GM18858 (cell line): ENCODE results near the gene ZIM2.

ENCODE experiments used
- ATAC-seq: cut with Tn5 transposase; IDR thresholded peaks from one replicate; pipeline ENCODE4 v1.9.1; 2021; ENCODE audit not compliant: unreplicated experiment

ZIM2 gene

DNA sequence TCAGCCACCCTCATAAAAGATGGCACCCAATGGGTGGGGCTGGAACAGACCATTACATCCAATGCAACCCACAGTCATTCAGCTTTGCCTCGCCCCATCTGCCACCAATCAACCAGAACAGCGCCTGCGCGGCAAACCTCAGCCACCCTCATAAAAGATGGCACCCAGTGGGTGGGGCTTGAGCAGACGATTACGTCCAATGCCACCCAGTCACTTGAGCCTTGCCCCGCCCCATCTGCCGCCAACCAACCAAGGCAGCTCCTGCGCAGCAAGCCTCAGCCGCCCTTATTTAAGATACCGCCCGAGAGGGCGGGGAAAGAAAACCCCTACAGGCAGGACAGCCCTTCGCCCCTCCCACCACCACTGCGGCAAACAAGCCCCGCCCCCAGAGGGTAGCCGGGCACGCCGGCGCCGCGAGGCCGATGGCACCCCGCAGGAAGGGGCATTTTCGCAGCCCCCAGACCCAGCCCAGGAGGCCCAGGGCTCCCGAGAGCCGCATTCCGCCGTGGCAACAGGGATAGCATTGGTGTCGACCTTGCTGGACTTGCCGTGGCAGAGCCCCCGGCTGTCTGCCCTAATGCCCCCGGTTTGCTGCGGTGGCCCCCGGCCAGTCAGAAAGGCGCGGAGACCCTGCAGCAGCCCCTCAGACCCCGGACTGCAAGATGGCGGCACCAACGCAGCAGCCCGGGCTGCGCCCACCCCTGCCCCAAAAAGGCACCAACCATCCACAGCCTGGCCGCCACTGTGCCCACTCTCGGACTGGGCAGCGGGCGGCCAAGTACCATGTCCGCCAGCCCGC is 675 bp downstream of the ZIM2 start:
- no peak for ATAC-seq

DNA sequence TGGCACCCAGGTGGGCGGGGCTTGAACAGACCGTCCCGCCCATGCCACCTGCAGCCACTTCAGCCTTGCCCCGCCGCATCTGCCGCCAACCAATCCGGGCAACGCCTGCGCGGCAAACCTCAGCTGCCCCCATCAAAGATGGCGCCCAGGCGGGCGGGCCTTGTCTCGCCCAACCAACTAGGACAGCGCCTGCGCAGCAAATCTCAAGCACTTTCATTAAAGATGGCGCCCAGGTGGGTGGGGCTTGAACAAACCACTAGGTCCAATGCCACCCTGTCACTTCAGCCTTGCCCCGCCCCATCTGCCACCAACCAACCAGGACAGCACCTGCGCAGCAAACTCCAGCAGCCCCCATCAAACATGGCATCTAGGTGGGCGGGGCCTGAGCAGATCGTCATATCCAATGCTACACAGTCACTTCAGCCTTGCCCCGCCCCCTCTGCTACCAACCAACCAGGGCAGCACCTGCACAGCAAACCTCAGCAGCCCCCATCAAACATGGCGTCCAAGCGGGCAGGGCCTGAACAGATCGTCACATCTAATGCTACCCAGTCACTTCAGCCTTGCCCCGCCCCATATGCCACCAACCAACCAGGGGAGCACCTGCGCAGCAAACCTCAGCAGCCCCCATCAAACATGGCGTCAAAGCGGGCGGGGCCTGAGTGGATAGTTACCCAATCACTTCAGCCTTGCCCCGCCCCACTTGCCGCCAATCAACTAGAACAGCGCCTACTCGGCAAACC is 1.4 kb downstream of the ZIM2 start:
- ATAC-seq = no peak

DNA sequence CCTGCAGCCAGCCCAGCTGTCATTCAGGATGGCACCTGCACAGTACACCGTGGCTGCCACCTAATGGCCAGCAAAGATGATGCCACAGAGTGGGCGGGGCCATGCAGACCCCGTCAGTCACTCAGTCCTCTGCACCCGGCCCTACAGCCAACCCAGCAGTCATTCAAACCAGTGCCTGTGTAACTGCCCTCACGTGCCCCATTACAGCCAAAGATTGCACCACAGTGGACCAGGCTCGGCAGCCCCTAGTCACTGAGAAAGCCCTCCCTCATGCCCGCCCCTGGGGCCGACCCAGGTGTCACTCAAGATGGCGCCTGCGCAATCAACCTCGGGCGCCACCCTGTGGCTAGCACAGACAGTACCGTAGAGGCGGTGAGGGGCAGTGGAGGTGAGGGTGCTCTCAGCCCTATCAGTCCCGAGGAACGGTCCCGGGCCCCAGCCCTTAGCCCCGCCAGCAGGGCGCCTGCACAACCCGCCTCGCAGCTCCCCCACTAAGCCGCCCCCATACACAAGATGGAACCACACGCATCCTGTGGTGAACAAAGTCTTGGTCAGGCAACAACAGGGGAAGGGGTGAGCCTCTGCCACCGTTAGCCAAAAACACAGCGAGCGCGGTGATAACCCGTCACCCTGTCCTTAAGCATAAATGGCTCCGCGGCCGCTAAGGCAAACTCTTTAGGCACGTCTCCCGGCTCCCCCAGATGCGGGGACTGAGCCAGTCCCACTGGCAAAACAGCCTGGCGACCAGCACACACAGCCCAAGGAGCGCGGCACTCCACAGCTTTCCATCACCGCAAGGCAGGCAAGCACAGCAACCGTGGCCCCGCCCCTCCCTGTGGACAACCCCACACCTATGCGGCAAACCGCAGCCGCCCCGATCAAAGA is 2.3 kb downstream of the ZIM2 start:
- ATAC-seq = no peak

DNA sequence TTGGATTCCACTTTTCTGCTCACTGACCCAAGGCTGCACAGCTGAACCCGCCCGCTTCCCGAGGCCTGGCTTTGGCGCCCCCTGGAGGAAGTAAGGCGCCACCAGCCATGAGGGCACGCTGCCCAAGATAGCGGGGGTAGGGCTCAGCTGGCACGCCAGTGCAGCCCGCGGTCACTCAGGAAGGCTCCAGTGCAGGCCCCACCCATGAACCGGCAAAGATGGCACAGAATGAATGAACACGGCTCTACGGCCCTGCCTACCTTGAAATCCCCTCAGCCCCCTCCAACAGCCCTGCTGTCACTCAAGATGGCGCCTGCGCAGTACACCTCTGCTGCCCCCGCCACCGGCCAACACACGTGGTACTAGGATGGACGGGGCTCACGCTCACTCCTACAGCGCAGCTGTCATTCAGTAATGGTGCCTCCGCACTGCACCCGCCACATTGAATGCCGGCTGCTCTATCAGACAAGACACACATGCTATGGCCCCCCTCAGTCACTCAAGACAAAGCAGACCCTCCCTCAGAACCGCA is 3.0 kb downstream of the ZIM2 start:
- no peak for ATAC-seq

DNA sequence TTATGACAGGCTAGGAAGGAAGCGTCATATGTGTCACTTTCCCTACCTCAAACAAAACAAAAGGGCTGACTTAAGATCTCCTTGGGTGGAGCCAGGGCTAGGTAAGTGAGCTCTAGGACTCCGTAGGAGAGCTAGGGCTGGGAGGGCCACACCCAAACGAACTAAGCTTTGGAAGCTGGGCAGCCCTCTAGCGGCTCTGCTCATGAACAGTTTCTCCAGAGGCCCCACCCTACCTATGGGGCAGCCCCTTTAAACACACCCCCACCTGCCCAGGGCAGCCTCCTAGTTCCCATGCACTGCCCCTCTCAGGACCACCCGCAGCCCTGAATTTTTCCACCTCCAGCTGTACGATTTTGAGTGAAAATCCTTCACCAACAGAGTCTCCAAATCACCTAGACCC is 3.5 kb downstream of the ZIM2 start:
- no peak for ATAC-seq

DNA sequence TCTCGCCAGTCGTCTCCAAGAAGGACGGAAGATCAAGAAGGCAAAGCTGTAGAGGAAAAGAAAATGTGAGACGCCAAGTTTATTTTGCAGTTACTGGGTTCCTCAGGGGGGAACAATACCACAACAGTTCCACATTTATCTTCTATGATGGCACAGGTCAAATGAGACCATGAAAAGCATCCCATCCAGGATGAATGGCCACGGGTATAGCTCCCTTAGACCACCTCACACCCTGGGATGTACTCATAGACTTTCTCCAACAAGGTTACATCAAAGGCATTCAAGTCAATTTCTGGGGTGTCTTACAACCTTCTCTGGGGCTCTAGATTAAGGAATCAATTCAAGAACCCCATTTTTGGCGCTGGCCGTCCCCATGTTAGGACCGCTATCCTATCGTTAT is 4.5 kb downstream of the ZIM2 start:
- no peak for ATAC-seq

DNA sequence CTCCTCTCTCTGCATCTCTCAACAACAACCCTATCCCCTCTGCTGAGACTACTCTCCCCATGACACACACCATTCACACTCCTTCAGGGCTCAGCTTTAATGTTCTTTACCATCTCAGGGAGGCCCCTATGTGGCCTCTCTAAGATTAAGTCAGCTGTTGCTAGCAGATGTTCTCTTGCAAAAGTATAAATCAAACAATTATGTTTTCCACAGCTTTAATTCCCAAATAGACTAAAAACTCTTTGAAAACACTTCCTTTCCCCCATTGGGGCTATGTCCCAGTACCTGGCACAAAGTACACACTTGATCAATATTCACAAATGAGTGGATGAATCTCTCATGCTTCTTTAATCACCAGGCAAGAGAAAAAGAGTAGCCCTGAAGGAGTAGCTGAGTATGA is 5.1 kb downstream of the ZIM2 start:
- ATAC-seq = no peak

DNA sequence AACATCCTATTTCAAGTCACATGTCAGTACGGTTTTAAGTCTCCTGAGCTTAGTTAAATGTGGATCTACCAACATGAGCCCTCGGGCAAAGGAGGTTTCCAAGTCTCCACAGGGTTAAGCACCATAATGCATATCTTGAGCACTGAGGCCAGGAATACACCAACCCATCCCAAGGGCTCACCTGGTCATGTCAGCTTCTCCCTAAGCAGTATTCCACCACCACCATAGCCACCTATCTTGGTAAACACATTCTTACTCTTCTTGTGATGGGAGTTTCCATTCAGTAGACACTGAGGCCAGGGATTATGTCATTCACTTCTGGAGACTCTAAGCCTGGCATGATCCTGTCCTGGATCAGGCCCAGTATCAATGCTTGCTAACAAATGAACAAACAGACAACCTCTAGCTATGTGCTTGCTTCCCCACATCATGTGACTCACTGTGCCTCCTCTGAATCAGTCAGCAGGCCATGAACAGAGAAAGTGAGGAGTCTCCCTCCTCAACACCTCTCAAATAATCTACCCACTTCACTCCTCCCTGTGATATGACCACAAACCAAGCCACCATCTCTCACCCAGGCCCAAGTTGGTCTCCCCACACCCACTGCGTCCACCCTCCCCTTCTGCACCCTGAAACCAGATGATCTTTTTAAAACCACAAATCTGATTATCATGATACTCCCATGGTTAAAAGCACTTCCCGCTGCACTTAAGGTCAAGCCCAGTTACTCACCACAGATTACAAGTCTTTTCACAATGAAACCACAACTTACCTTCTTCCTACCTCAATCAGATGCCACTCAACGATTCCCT is 5.8 kb downstream of the ZIM2 start:
- ATAC-seq = no peak

DNA sequence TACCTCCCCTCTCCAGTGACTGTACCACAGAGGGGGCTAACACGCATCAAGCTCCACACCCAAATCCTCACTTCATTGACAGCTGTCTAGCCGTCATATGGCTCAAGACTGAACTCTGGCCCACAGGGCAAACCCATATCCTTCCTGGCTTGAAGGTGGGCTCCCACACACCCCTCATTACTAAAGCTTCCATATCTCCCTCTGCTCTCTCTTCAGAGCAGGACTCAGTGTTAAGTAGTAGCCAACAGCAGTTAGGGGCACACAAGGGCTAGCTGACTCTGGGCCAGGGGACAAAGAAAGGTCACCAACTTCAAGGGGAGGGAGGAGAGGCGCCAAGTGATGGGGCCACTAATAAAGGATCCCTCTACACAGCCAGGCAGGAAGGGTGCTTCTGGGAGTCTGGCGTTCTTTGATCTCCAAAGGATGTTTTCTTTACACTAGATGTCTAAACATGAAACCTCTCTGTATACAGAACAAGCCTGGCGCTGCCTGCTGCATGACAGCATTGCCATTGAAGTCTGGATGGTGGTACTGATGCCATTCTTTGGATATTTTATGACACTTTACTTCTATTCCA is 8.1 kb downstream of the ZIM2 start:
- ATAC-seq = no peak

DNA sequence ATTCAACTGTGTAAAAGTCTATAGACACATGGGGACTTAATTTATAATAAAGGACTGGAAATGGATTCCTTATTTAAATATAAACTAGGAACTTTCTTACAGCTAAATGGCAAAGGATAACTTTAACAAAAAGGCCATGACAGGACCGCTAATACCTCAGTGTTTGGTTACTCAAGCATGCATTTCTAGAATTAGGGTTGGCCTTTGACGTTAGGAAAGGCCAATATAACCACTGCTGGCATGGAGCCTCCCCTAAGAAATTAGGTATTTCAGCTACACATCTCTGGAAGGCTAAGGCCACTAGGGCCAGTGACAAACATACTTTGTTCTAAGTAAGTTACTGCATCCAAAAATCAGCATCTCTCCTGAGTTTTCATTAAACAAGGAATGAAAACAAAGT is 9.3 kb downstream of the ZIM2 start:
- ATAC-seq = no peak

DNA sequence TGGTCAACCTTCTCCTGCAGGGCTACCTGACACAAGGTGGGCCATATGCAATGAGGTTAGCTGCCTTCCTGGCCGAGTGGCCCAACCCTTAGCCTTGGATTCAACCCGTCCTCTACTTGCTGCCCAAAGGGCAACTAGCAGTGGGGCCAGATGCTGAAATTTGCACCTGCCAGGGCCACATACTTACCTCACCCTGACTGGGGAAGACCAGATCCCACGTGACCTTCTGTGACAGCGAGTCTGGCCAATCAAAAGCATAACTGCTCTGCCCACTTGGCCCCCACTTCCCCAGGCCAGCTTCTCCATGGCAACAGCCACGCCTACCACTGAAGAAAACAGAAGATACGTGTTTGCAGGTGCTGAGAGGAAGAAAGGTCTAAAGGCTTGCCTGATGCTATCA is 10.9 kb downstream of the ZIM2 start:
- no peak for ATAC-seq

DNA sequence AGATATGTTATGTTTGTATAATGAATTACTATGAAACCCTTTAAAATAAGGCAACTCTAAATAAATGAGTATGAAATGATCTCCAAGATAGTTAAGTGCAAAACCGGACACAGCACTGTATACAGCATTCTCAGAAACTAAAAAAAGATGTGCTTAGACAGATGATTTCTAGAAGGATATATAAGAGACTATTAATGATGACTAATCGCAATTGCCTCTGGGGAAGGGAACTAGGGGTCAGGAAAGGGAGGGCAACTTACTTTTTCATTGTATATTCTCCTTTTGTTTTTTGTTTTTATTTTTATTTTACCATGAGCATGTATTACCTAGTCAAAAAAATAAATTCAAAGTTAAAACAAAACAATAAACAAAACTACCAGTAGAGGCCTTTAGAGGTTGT is 12.8 kb downstream of the ZIM2 start:
- ATAC-seq = no peak

DNA sequence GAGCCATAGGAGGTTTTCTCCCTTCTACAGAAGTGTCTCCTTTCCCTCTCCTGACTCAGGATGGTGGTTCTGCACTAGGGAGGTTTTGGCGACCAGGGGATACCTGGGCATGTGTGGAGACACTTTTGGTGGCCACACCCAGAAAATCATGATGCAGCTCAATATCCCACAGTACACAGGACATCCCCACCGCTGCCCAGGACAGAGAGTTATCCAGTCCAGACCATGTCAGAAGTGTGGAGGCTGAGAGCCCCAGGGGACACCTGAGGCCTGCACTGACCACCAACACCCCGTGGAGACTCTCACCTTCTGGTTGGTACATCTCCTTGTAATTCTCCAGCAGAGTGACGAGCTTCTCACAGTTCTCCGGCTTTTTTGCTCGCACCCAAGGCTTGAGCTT is 16.6 kb downstream of the ZIM2 start:
- ATAC-seq = no peak

DNA sequence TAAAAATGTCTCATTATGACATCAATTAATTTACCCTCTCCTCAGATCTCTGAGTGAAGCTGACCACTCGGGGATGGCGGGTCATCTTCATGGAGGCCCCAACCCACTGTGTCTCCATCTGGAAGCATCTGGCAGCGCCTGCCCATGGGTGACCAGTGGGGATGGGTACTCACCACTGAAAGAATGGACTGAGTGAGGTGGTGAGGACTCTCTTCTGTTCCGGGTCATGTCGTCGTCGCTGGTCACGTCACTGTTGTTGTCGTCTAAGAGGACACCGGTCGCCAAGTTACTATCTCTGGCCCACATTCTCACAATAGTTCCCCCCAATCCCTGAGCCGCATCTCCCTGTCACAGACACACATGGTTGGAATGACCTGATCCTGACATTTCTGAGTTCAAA is 17.1 kb downstream of the ZIM2 start:
- ATAC-seq = no peak

DNA sequence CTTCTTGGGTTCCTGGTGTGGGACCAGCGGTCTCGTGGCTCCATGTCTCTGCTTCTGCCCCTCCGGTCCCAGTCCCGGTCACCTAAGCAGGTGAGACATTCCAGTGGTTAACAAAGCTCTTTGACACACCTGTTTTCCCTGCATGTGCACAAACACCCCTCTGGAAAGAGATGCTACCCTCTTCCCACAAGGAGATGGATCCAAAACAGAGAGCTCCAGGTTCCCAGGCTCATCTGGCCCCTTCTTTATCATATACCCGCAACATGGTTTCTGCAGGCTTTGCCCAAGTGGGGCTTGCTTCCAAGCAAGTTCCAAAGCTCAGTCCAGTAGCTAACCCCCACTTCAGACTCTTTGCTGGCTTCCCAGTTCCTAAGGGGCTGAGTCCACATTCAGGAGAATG is 17.8 kb downstream of the ZIM2 start:
- no peak for ATAC-seq

DNA sequence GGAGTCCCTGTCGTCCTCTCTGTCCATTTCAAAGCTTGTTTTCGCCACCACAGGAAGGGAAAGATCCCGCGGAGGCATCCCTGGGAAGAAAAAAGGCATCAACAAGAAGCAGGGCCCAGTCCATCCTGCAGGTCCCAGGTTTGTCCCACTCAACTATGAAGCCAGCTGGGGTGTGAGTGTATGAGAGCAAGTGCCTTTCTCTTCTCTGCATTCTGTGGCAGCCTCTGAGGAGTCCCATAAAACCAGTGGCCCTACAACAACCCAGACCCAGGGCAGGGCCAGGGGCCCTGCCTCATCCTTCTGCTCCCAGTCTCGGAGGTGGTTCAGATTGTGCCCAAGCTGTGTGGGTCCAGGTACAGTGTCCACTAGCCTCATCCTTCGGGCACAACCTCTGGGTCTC is 18.9 kb downstream of the ZIM2 start:
- ATAC-seq = no peak

DNA sequence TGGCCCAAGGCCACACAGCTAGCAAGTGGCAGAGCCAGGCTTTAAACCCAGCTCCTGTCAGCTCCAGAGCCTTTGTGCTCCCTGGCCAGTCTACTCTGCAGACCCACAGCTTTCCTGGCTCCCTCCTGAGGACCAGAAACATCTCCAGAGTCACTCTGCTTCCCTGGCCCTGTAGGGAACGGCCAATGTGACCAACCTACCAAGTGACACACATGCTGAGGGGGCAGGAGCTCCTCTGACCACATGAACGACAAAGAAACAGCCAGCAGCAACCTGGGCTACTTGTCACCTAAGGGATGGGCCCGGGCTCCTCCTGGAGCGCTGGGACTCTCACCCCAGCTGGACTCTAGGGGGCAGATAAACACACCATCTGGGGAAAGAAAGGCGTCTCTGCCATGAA is 19.3 kb downstream of the ZIM2 start:
- no peak for ATAC-seq

DNA sequence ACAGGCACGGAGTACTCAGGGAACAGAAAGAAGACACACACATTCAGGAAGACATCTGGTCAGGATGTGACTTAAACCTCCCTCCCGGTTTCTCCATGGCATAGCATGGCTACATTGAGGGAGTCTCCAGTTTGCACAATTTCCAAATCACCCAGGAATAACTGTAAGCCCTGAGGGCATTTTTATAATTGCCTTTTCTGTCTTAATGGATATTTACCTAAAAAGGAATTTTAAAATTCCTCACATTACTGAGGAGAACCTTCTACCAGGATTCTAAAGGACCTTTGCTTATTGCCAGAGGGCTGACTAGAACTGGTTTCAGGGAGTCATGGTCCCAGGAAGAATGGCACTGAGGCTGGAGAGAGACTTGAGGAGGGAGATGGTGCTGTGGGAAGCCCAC is 21.4 kb downstream of the ZIM2 start:
- ATAC-seq = no peak

DNA sequence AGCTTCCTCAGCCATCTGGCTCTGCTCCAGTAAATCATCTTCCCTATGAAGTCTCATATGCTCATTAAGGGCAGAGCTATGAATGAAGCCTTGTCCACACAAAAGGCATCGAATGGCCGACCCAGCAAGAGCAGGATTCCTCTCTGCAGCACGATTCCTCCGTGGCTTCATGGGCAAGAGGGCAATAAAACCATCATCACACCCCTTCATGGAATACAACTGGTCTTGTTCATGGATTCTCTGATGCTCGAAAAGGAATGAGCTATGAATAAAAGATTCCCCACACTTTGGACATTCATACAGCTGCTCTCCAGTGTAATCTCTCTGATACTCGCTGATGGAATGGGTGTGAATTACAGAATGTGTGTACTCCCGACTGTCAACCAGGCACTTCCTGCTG is 25.9 kb downstream of the ZIM2 start:
- no peak for ATAC-seq

DNA sequence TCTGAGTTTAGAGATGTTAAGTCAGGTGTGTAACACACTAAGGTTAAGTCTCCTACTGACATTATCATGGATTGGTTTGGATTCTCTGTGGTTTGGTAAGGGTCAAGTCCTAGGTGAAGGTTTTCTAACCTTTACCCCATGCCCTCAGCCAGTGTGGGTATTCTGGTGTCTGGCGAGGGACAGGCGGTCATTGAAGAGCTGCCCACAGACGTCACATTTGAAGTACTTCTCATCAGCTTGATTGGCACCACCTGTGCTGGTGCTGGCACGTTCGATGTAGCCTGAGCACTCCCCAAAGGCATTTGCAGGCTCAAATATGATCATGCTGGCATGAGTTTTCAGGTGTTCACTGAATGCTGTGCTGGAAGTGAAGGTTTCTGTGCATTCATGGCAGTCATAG is 27.0 kb downstream of the ZIM2 start:
- no peak for ATAC-seq
